ENCODE data around the gene AP3M1.
A peak's percentile ranks its signal among the peaks of the same experiment; 100 is the strongest.

Gene AP3M1

DNA sequence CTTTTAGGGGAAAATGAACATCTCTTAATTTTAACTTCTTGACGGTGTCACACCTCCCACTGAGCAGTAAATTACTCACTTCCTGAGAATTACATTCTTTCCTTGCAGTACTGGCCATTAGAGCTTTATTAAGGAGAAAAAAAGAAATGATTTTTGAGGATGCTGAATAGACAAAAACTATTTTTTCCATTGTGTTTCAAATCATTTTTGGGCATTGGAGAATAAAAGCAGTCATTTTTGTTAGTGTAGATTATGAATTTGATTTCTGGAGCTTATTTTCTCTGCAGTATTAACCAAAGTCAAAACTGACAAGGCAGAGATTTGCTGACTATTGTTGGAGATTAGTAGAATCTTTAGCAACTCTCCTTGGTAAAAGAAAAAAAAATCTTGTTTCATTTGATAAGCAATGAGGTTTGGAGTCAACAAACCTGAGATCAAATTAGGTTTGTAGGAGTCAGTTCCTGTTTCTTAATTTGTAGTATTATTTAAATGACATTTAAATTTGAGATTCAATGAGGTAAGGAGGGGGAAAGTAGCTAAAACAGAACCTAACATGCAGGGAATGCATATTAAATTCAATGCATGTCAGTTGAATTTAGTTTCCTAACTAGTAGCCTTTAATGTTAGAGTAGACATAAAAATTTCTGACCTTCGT lies 70.6 kb downstream of the AP3M1 start:
- DNase-seq (ENCODE audit: low spot score) = peak; percentile 67

DNA sequence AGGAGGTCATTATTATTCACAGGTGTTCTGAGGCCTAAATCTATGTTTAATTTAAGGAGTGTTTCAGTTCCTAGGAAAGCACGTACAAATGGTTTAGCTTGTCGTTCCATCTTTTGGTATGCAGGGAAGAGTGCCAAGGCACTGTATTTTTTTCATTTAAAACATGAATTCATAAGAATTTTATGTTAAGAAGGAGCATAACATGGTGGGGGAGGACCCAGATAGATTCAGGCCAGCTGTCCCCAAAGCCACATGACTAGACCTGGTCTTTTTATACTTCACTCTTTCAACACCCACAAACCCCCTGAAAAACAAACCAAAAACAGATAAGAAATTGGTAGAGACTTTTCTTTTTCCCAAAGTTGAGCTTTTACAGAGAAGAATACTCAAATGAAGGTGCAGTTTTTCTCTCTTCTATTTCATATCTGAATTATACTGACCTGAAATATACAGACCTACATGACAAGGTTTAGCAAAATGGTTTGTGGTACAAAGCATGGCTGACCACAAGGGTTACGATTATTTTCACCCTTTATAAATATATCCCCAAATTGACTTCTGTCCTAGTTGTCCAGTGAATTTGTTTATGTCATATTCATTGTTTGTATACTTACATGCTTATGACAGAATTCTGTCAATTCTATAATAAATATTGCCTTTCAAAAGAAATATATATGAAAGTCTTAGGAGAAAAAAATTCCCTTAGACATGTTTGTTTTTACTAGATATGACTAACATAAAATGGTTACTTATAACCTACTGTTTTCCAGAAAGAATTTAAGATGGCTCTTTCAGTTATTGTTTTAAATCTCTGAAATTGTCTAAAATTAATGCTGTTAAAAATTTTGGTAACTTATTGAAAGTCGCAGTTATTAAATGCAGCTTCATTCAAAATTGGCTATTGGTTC lies 71.3 kb downstream of the AP3M1 start:
- DNase-seq (ENCODE audit: low spot score) = no peak

DNA sequence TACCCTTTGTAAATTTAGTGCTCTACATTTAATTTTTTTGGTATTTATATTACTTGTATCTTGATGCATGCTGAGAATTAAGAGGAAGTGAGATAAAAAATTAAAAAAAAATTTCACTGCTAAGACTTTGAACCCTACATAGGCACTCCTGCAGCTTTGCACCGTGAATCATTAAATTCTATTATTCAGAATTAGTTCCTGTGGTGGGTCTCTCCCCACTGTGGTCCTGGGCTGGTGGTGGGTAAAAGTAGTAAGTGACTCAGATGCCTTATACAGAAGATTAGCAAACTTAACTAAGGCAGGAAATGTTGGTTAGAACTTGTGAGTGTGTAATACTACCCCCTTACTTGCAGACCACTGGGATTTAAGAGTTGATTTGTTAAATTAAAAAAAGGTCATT lies 72.6 kb downstream of the AP3M1 start:
- peak; percentile 4 for DNase-seq (ENCODE audit: low spot score)

DNA sequence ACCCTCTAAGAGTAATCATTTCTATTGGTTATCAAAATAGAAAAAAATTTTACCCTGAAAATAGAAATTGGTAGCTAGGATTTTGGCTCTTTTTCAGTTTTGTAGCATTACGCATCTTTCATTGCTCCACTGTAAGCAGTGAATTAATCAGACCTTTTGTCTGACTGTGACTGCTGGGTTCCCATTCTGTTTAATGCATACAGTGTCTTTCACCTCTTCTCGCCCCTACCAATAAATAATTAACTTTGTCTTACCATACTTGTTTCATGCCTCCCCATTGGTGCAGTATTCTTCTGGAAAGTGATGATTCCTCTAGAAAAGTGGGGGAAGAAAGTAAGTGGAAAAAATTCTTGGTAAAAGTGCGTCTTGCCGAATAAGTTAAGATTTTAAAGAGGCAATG lies 73.2 kb downstream of the AP3M1 start:
- no peak for DNase-seq (ENCODE audit: low spot score)

DNA sequence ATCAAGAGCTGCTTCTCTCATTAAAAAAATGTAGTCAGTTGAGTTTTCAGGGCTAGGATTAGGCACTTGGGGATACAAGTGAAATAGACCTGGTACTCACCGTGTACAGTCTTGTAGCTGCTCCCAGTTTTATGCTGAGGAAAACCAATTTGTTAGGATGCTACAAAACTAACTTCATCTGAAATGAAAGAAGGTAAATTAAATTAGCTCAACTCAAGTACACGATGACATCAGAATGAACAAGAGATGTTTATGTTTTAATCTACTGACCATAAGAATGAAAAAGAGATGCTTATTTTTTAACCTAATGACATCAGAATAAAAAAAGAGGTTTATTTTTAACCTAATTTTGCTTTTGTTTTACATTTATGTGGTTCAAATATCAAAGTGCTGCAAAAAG lies 73.7 kb downstream of the AP3M1 start:
- no peak for DNase-seq (ENCODE audit: low spot score)

DNA sequence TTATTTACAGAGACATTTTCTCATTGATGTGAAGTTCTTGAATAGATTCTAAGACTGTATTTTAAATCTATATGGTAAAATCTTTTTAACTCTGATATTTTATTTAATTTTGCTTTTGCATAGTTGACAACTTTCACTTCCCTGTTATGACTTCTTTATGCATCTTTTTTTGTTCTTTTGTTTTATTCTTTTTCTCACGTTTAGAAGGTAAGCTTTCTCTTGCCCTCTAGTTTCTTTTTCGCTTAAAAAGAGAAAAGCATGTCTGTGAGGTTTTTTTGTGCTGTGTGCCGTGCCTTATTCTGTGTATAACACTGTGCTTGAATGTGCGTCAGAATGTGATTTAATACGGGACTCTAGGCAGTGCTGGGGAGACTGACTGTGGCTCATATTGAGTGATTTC lies 74.7 kb downstream of the AP3M1 start:
- no peak for DNase-seq (ENCODE audit: low spot score)

DNA sequence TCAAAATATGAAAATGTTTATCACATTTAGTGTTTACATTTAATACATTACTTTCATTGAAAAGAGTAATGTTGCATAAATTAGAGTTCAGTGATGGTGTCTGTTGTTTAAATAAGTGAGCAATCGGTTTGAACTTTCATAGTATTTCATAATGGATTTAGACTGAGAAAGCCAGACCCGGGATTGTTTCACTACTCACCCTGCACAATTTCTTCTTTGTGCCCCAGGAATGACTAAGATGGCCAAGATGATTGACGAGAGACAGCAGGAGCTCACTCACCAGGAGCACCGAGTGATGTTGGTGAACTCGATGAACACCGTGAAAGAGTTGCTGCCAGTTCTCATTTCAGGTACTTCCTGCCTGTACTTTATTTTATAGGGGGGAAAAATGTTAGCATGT lies 78.1 kb downstream of the AP3M1 start:
- no peak for DNase-seq (ENCODE audit: low spot score)

DNA sequence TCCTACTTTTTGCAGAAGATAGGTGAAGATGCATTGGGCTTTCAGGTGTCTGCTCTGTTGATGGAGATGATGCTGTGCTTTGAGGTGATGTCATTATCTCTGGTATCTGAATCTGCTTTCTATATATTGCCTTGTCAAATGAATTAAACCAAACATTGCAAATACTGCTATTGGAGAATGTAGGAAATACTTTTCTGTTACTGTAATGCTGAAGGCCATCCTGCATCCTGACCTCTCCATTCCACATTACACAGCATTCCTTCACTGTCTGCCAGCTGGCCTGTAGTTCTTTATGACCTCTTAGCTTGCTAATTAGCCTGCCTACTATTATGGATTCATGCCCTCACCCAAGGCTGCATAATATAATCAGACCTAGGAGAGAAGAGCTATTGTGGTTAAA lies 79.5 kb downstream of the AP3M1 start:
- no peak for DNase-seq (ENCODE audit: low spot score)
